Testis (tissue), 3 donors: Measurements from ENCODE around the gene EMC10. TPM values are rescaled to one million over a fixed set of nuclear protein-coding genes. Genes with fewer than 3 reads are reported as not detected.
A peak's percentile ranks its signal among the peaks of the same experiment; 100 is the strongest.
"Not testable (repeated sequence)": the region's sequence is repeated elsewhere in the genome, so short reads cannot be mapped to it uniquely, and the experiment has no call there.

ENCODE experiments used
- DNase-seq: peaks from one replicate; pipeline ENCODE4 v3.0.0-alpha.2; 2019
- H3K27ac ChIP-seq, 2 donors: fragments of 200-600 bp; sonication (generic); one replicate each; pipeline ENCODE4 v1.5.1; 2019
- H3K27me3 ChIP-seq: fragments of 200-600 bp; sonication (generic); one replicate; pipeline ENCODE4 v1.5.1; 2019
- H3K36me3 ChIP-seq: fragments of 200-600 bp; sonication (generic); one replicate; pipeline ENCODE4 v1.5.1; 2017; ENCODE audit warnings: low read depth; ENCODE audit errors: missing control alignments
- H3K4me1 ChIP-seq: fragments of 200-600 bp; sonication (generic); one replicate; pipeline ENCODE4 v1.5.1; 2019
- H3K4me3 ChIP-seq, 2 donors: fragments of 200-600 bp; sonication (generic); one replicate each; pipeline ENCODE4 v1.5.1; 2017 to 2019
- H3K9me3 ChIP-seq: fragments of 200-600 bp; sonication (generic); one replicate; pipeline ENCODE4 v1.5.1; 2017
- POLR2A ChIP-seq: fragments of 450-650 bp; IDR thresholded peaks from one replicate; pipeline ENCODE4 v1.6.1; 2017; ENCODE audit warnings: antibody characterized with exemption, mild to moderate bottlenecking, moderate library complexity
- WGBS, 2 donors: methylation state at CpG; one replicate each; pipeline ENCODE4 v1.1.5; 2018; 5-methylcytosine and 5-hydroxymethylcytosine counted together
- intact Hi-C: fragments of 100-400 bp; cut with DNase I; formaldehyde crosslinking; loops from one replicate; pipeline ENCODE4 v1.15.1; 2023; ENCODE audit warnings: low total_unique reads
- polyA plus RNA-seq: library from polyadenylated mRNA; stranded (reverse); fragments of 350-450 nt; fragmentation: Illumina TruSeq; extraction: RNeasy Lipid Tissue Mini Kit (QIAGEN cat#74804); gene quantifications from one replicate; pipeline ENCODE4 v1.2.3, GENCODE V29; 2014; ENCODE audit warnings: low read depth, low replicate concordance; ENCODE audit not compliant: insufficient read depth
- total RNA-seq, 2 donors: library from RNA; depleted of rRNA; stranded (reverse); fragments of >200 nt; gene quantifications; one replicate each; pipeline ENCODE4 v1.2.3, GENCODE V29; 2016
- TF ChIP-seq, protein P1 (sequence below), 3 experiments: fragments of 450-650 bp in 2 of 3; fragments of 200-600 bp in 1 of 3; sonication (generic) in 1 of 3; IDR thresholded peaks; one replicate each; pipeline ENCODE4 v1.5.1; 2016 to 2019; ENCODE audit warnings: antibody characterized with exemption in 3 of 3, mild to moderate bottlenecking in 2 of 3, moderate library complexity in 1 of 3

EMC10 gene
- total and polyA plus RNA-seq, 3 donors from 2014 or later, result 162 to 311 (median 203) TPM

DNA sequence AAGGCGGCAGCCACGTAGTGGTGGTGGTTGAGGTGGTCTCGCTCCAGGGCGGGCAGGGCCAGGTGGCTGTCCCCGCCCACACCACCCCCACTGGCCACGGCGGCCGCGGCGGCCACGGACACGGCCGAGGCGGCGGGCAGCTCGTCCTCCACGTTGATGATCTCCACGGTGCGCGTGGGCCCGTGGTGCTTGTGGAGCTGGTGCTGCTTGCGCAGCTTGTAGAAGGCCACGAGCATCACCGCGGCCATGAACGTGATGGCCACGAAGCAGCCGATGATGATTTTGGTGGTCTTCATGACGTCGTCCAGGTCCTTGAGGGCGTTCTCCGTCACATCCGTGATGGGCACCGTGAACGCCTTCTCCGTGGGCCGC lies 41.4 kb downstream of the EMC10 start:
- TF ChIP-seq, protein P1, sequence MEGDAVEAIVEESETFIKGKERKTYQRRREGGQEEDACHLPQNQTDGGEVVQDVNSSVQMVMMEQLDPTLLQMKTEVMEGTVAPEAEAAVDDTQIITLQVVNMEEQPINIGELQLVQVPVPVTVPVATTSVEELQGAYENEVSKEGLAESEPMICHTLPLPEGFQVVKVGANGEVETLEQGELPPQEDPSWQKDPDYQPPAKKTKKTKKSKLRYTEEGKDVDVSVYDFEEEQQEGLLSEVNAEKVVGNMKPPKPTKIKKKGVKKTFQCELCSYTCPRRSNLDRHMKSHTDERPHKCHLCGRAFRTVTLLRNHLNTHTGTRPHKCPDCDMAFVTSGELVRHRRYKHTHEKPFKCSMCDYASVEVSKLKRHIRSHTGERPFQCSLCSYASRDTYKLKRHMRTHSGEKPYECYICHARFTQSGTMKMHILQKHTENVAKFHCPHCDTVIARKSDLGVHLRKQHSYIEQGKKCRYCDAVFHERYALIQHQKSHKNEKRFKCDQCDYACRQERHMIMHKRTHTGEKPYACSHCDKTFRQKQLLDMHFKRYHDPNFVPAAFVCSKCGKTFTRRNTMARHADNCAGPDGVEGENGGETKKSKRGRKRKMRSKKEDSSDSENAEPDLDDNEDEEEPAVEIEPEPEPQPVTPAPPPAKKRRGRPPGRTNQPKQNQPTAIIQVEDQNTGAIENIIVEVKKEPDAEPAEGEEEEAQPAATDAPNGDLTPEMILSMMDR (IDR thresholded peaks at IDR 0.05), result no peak
- no peak for TF ChIP-seq POLR2A
- intact Hi-C loops, result no loop called here
- no peaks in the 10 kb centered on the region for H3K36me3 ChIP-seq

DNA sequence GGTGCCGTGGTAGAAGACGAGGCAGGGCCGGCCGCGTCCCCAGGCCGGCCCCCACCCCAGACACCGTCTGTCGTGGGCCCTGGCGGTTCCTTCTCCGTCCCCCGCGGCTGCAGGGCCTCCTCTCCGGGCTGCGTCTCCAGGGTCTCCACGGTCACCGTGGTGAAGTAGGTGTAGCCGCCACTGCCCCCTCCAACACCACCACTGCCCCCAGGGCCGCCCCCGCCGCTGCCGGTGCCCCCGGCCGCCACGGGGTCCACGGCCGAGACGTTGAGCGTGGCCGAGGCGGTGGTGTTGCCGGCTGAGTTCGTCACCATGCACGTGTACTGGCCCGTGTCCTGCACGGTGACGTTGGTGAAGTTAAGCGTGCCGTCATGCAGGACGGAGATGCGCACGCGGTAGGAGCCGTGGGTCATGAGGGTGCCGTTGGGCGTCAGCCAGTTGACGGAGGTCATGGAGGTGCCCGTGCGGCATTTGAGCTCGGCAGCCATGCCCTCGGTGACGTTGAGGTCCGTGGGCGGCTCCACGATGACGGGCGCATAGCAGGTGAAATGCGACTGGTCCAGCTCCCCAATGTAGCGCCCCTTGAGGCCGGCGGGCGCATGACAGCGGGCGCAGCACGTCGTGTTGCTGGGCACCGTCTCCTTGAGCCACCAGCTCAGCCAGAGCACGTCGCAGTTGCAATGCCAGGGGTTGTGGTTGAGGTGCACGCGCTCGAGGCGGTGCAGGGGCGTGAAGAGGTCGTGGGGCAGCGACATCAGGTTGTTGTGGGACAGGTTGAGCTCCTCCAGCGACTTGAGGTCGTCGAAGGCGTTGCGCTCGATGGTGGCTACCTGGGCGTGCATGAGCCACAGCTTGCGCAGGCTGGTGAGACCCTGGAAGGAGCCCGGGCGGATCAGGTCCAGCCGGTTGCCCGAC lies 42.0 kb downstream of the EMC10 start:
- no peak overlapping the region for H3K27ac ChIP-seq
- H3K4me1 ChIP-seq, result no peaks in the 10 kb centered on the region
- DNase-seq, result peak; percentile 42
- H3K36me3 ChIP-seq, result no peaks in the 10 kb centered on the region
- TF ChIP-seq POLR2A, result no peak
- TF ChIP-seq, protein P1 (IDR thresholded peaks at IDR 0.05), result peak in 2 of 3 experiments; percentile 19 to 31
- intact Hi-C loops, result no loop called here
- no peaks in the 10 kb centered on the region for H3K9me3 ChIP-seq
- peak overlapping the region in 1 of 2 donors; percentile 31 for H3K4me3 ChIP-seq
- H3K27me3 ChIP-seq, result no peaks in the 10 kb centered on the region
- 72 to 87% methylated on average over 16 to 82 of the region's 87 CpGs for WGBS, 2 donors

More for the DNA sequence above, 41.4 kb downstream of the EMC10 start:
- H3K4me3 ChIP-seq, result peak overlapping the region in 1 of 2 donors; percentile 31
- no peak for DNase-seq
- H3K9me3 ChIP-seq, result no peaks in the 10 kb centered on the region
- H3K27me3 ChIP-seq, result no peaks in the 10 kb centered on the region
- H3K27ac ChIP-seq, result no peak overlapping the region
- peaks cover under 1% of the 10 kb centered on the region for H3K4me1 ChIP-seq
- WGBS, 2 donors, result 89 to 92% methylated on average over 9 to 37 of the region's 37 CpGs

DNA sequence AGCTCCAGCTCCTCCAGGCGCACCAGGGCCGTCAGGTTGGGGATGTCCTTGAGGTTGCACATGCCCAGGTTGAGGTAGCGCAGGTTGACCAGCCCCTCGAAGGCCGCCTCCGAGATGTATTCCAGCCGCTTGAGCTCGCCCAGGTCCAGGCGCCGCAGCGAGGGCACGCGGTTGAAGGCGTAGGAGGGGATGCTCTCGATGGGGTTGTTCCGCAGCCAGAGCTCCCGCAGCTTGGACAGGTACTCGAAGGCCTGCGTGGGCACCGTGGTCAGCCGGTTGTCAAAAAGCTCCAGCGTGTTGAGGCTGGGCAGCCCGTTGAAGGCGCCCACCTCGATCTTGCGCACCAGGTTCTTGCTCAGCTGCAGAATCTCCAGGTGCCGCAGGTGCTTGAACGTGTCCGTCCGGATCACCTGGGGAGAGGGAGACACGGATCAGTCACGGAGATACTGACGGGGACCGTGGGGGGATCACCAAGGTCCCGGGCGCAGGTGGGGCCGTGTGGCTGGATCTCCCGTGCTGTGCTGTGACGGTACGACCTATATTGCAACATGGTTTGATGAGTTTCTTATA lies 42.8 kb downstream of the EMC10 start:
- Histone ChIP-seq H3K36me3 (no peaks in the 10 kb centered on the region), H3K27ac (no peak overlapping the region), H3K27me3 (no peaks in the 10 kb centered on the region), H3K4me3 (no peak overlapping the region), H3K4me1 (no peaks in the 10 kb centered on the region), H3K9me3 (no peaks in the 10 kb centered on the region)
- no peak for DNase-seq
- no peak for TF ChIP-seq POLR2A
- TF ChIP-seq, protein P1 (IDR thresholded peaks at IDR 0.05), result no peak
- intact Hi-C loops, result no loop called here
- WGBS, 2 donors, result 75 to 90% methylated on average over 29 to 40 of the region's 40 CpGs

DNA sequence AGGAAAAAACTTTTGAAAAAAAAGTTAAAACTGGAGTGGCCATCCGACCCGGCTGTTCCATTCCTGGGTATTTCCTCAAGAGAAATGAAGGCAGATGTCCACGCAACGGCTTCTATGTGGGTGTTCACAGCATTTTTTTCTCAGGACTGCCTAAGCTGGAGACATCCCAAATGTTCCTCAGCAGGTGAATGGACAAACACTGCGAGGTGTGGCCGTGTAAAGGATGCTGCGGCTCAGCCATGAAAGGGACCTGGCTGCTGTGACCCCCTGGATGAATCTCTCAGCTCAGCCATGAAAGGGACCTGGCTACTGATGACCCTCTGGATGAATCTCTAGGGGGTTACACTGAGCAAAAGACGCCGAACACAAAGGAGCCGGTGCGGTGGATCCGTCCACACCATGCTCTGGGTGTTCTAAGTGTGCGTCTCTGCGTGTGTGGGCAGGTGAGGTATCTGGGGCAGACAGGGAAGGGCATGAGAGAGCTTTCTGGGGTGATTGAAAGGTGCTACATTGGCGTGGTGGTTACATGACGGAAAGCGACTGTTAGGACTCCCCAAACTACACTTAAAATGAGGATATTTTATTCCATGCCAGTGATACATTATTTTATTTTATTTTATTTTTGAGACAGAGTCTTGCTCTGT lies 44.6 kb downstream of the EMC10 start:
- H3K4me1 ChIP-seq, result no peaks in the 10 kb centered on the region
- H3K27ac ChIP-seq, result no peak overlapping the region
- no peaks in the 10 kb centered on the region for H3K9me3 ChIP-seq
- no peak for TF ChIP-seq POLR2A
- WGBS, 2 donors, result 85 to 92% methylated on average over 17 of the region's 17 CpGs
- H3K4me3 ChIP-seq, result no peak overlapping the region
- no peaks in the 10 kb centered on the region for H3K27me3 ChIP-seq
- intact Hi-C loops, result no loop called here
- no peak for DNase-seq
- H3K36me3 ChIP-seq, result no peaks in the 10 kb centered on the region

DNA sequence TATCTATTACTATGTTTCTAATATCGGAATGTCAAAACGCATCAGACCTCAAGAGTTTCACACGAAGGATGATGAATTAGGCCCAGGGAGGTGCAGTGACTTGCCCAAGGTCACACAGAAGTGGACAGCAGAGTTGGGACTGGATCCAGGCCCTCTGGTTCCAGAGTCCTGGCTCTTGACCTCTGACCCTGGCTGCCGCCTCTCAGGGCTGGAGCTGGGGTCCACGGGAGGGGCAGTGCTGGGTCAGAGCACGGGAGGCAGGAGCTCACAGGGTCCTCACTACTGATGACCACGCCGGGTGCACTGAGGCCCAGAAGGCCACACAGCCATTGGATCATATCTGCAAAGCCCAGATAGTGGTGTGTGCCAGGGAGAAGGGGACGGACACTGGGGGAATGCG lies 46.6 kb downstream of the EMC10 start:
- no peak for TF ChIP-seq POLR2A
- TF ChIP-seq, protein P1 (IDR thresholded peaks at IDR 0.05), result no peak
- WGBS, 2 donors, result 80 to 86% methylated on average over 8 to 10 of the region's 10 CpGs
- Histone ChIP-seq H3K36me3 (no peaks in the 10 kb centered on the region), H3K27me3 (no peaks in the 10 kb centered on the region), H3K4me1 (no peaks in the 10 kb centered on the region), H3K9me3 (no peaks in the 10 kb centered on the region), H3K27ac (no peak overlapping the region), H3K4me3 (no peak overlapping the region)
- DNase-seq, result no peak
- intact Hi-C loops, result no loop called here

DNA sequence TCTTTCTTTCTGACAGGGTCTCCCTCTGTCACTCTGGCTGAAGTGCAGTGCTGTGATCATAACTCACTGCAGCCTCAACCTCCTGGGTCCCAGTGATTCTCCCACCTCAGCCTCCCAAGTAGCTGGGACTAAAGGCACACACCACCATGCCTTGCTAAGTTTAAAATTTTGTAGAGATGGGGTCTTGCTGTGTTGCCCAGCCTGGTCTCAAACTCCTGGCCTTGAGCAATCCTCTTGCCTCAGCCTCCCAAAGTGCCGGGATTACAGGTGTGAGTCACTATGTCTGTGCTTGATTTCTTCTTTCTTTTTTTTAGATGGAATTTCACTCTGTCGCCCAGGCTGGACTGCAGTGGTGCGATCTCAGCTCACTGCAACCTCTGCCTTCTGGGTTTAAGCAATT lies 51.7 kb downstream of the EMC10 start:
- 95 to 99% methylated on average over 3 of the region's 3 CpGs for WGBS, 2 donors
- H3K9me3 ChIP-seq, H3K4me1 ChIP-seq, H3K27ac ChIP-seq, H3K4me3 ChIP-seq, intact Hi-C loops, H3K27me3 ChIP-seq, DNase-seq, H3K36me3 ChIP-seq: not testable (repeated sequence)
